GM21737 (cell line): ENCODE results near the gene GRIPAP1.

Experiments used
- ATAC-seq: cut with Tn5 transposase; IDR thresholded peaks from one replicate; pipeline ENCODE4 v1.9.1; 2021; ENCODE audit warnings: mild to moderate bottlenecking, moderate library complexity; ENCODE audit not compliant: unreplicated experiment

Gene GRIPAP1

GRCh38 chrX:49002091-49002935 lies at the start of gene GRIPAP1:
GRIPAP1 (minus strand) TSS chrX:49002264; CDS start chrX:49002229, 35 bp downstream.
- ATAC-seq = peak; percentile 71

GRCh38 chrX:49043987-49044281 lies 41.9 kb upstream of the GRIPAP1 start:
- no peak for ATAC-seq

- peak; percentile 88 for ATAC-seq
Observed at GRCh38 chrX:49043220-49043986, 41.3 kb upstream of the GRIPAP1 start, which contains the start of gene TFE3. TFE3 (minus strand) TSS chrX:49043357; CDS start chrX:49043226, 131 bp downstream.

- ATAC-seq = no peak
Observed at GRCh38 chrX:49042581-49043219, 40.6 kb upstream of the GRIPAP1 start.

- no peak for ATAC-seq
Observed at GRCh38 chrX:49041744-49042580, 39.9 kb upstream of the GRIPAP1 start.

- no peak for ATAC-seq
Observed at GRCh38 chrX:49040376-49040955, 38.4 kb upstream of the GRIPAP1 start.

GRCh38 chrX:49039598-49040375 lies 37.7 kb upstream of the GRIPAP1 start:
- no peak for ATAC-seq

- ATAC-seq = no peak
Observed at GRCh38 chrX:49037883-49038475, 35.9 kb upstream of the GRIPAP1 start.

- no peak for ATAC-seq
Observed at GRCh38 chrX:49030283-49030682, 28.2 kb upstream of the GRIPAP1 start.

- no peak for ATAC-seq
Observed at GRCh38 chrX:49029876-49030275, 27.8 kb upstream of the GRIPAP1 start.

GRCh38 chrX:49019599-49020249 lies 17.7 kb upstream of the GRIPAP1 start:
- ATAC-seq = no peak

- ATAC-seq = no peak
Observed at GRCh38 chrX:49019050-49019449, 17.0 kb upstream of the GRIPAP1 start.

GRCh38 chrX:49003696-49004095 lies 1.6 kb upstream of the GRIPAP1 start:
- no peak for ATAC-seq

- peak; percentile 29 for ATAC-seq
Observed at GRCh38 chrX:49001521-49002090, 458 bp downstream of the GRIPAP1 start.

- no peak for ATAC-seq
Observed at GRCh38 chrX:49000636-49001035, 1.4 kb downstream of the GRIPAP1 start.

- ATAC-seq = no peak
Observed at GRCh38 chrX:48999030-48999429, 3.0 kb downstream of the GRIPAP1 start.

GRCh38 chrX:48998391-48998790 lies 3.7 kb downstream of the GRIPAP1 start:
- ATAC-seq = no peak

GRCh38 chrX:48997865-48998264 lies 4.2 kb downstream of the GRIPAP1 start:
- no peak for ATAC-seq
